Pons (tissue), 1 donor: Measurements from ENCODE around the gene NXNL2.

Source experiments
- DNase-seq: peaks from one replicate; pipeline ENCODE4 v3.0.0-alpha.2; 2016; ENCODE audit warnings: low spot score

The NXNL2 gene

GRCh38 chr9:88531920-88532698 lies 2.9 kb upstream of the NXNL2 start:
- DNase-seq, result no peak

DNA sequence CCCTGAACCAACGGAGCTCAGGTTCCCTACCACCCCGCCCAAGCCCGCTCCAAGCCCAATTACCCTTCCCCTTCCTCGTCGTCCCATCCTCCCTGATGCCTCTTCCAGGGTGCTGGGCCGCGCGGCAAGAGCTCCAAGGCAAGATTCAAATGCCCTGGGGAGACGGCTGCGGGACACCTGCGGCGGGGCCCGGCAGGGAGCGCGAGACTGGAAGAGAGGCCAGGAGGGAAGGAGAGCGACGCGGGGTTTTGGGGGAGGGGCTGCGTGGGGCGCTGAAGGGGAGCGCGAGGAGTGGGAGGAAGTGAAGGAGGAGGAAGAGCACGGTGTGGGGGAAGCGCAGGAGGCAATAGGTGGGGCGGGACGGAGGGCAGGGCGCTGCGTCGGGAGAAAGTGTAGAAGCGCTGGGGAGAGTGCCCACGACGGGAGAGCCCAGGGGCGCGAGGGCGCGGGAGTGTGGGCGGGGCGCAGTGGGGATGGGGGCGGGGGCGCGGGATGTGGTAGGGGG lies 975 bp upstream of the NXNL2 start:
- no peak for DNase-seq

- DNase-seq, result no peak
Observed at GRCh38 chr9:88535226-88536022, 446 bp downstream of the NXNL2 start.

- no peak for DNase-seq
Observed at GRCh38 chr9:88536023-88536324, 996 bp downstream of the NXNL2 start.

DNA sequence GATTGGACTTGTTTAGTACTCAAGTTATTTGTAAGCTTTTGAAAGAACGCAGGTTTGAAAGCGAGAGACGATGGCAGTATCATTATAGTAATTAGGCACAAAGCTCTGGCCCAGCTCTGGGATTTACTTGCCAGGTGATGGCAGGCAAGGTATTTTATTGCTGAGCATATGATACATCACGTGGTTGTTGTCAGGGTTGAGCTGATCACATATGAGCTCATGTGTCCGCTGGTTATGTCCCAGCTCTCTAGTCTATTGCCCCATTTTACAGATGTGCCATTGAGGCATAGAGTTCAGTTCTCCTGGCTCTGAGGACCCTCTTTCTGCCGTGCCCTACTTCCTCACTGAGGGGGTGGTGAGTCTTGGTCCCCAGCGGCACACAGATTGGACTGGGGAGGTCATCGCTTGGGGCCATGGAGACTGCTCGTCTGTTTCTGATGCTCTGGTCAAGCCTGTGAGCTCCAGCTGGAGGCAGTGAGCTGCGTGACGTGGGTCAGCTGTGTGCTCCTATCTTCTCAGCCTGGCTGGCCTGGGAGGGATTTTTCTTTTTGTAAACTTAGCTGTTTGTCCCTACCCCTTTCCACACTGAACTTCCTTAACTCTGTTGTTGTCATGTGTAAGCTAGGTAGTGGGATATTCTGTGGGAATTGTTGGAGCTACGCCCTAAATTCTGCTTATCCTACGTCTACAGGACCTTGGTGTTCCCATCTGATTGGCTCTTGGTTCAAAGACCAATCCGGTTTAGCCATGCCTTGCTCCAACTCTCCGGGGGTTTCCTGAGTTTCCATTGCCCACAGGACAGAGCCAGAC lies 2.2 kb downstream of the NXNL2 start:
- DNase-seq, result no peak

GRCh38 chr9:88537761-88538091 lies 2.7 kb downstream of the NXNL2 start:
- DNase-seq, result peak; percentile 80

DNA sequence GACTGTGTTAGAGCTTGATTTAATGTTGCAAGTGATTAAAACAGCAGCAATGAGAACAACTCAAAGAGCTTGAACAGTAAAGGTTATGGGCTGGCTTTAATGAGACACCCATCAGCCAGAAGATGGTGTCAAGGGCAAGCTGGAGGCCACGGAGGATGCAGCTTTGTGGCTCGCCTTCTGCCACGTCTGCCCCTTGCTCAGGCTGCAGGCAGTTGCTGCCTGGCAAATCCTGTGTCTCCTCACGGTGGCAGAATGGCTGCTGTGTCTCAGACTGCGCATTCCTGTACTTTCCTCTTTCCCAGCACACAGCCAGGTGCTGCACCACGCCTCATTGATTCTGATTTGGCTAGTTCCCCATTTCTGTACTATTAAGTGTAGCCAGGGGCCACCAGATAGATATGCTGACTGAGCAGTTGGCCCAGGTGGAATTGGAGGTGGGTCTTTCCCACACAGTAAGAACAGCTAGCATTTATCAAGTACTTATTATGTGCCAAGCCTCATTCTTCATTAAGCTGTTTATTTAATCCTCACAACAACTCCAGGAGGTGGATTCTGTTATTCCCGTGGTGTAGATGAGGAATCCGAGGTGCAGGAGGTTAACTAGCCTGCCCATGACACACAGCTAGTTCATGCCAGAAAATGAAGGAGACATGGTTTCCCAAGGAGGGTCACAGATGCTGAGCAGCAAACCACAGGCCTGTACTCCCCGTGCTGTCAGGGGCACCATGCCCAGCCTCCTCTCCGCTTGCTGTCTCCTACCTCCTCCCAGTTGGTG lies 3.5 kb downstream of the NXNL2 start:
- no peak for DNase-seq

DNA sequence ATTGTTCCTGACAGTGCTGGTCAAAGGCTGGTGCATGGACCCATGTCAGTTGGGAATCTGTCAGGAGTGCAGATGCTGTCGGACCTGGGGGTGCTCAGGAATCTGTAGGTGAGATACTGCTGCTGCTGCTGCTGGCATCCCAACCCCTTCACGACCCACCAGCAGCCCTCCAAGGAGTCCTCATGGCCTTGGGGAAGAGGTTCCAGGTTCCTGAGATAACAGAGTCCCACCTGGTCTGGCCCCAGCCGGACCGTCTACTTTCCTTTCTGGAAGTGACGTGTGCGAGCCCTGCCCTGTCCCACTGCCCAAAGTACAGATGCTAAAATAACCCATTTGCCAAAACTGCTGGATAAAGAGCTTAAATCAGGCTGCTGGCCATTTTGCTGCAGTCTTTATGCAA lies 4.3 kb downstream of the NXNL2 start:
- no peak for DNase-seq

DNA sequence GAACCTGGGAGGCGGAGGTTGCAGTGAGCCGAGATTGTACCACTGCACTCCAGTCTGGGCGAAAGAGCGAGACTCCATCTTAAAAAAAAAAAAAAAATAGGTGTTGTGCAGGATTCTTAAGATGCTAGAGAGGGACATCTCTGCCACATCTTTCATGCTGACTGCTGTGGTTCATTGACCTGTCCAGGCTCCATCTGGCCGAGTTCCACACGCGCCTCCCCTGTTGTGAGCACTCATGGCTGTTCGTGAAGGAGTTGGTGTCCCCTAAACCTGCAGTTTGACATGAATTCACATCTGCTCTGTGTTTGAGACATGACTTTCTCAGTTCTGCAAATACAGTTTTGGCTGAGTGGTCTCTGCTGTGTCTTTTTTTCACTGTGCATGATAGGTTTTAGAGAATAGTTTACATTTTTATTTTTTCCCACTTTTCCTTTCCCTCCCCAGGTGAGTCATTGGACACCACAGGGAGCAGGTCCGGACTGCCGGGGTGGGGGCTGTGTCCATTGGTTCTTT lies 5.3 kb downstream of the NXNL2 start:
- no peak for DNase-seq

GRCh38 chr9:88544245-88544644 lies 9.3 kb downstream of the NXNL2 start:
- no peak for DNase-seq

DNA sequence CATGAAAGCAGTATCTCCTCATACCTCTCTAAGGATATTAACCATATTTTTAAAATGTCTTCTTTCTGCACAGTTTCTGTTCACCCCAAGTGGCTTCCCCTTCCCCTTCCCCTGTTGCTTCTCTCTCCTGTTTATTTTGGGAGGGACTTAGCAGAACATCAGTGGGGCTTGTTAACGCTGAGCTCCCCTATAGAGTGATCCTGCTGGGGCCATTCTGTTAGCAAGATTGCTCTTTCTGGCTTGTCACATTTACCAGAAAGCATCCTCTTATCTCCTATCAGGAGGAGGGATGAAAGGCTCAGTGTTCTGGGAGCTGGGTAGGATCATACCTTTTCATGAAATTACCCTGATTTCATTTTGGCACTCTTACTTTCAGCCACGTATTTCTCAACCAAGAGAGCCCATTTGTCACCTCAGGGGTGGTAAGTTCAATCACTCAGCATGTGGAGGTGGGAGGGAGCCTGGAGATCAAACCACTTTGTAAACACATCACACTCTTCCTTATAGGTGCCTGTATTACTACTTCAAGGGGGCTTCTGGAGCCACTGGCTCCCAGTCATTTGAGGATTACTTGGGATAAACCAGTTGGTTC lies 16.7 kb downstream of the NXNL2 start:
- no peak for DNase-seq

DNA sequence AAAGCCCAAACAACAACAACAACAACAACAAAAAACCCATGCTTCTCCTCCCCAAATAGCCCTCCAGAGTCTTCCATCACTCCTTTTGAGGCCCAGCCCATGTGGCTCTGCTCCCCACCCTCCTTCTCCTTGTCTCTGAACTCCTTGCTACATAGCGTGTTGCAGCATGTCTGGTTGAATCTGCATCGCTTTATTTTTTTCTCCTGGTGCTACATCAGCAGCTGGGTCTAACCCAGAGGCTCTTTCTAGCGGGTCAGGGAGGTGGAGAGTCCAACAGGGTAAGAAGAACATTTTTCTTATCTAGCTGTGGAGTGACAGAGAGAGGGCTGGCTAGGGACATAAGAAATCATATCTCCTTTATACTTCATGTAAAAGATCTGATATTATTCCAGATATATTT lies 18.4 kb downstream of the NXNL2 start:
- DNase-seq, result no peak

DNA sequence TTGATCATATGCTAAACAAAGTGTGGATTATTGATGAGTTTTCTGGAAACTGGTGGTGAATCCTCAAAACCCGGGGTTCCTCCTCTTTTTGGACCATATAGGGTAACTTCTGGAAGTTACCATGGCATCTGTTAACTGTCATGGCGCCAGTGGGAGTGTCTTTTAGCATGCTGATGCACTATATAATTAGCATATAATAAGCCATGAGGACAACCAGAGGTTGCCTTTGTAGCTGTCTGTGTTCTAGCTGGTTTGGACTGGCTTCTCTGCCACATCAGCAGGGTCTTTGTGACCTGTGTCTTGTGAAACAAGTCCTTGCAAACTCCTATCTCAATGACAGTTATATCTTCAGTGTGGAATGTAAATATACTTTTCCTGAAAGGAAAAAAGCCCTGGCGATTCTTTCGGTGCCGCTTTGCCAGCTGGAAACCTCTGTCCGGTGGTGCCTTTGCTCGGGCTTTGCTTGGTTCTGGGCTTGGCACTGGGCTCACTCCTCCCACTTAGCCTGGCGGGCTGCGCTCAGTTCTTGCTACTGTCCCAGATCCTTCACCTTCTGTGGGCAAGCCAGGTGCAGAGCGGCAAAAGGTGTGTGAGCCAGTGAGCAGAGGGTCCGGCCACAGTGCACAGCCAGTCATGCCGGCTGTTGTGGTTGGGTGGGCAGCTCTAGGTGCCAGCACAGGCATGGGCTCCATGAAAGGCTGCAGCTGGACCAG lies 20.4 kb downstream of the NXNL2 start:
- no peak for DNase-seq

DNA sequence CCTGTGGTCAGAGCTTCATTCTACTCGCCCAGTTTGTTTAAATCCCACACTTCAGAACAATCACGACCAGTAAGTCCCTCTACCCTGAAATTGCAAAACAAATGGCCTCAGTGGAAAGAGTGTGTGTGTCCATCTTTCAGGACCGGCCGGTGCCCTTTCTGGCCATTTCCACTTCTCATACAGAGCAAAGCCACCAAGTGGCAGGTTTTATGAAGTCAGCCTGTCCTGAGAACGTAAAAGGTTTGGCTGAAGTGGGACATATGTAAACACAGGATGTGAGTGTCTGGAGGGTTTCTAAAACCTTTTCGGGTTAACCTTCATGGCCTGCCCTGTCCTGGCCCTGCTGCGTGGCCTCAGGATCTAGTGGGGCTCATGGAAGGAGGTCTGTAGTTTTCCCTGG lies 24.7 kb downstream of the NXNL2 start:
- DNase-seq, result no peak

DNA sequence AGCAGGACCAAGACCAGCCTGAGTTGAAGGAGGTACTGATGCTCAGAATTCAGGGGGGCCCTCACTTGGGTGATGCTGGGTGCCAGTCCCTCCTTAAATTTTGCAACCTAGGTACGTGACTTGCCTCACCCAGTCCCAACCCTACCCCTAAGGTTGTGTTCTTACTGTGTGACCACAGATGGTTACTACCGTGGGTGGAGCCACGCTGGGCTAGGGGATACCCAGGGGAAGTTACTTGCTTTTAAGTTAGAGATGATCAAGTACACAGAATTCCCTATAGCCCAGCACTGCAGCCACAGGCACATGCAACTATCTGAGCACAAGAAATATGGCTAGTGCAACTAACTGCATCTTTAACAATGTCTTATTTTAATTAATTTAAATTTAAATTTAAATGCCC lies 32.9 kb downstream of the NXNL2 start:
- DNase-seq, result no peak

- DNase-seq, result no peak
Observed at GRCh38 chr9:88571419-88571818, 36.4 kb downstream of the NXNL2 start.

DNA sequence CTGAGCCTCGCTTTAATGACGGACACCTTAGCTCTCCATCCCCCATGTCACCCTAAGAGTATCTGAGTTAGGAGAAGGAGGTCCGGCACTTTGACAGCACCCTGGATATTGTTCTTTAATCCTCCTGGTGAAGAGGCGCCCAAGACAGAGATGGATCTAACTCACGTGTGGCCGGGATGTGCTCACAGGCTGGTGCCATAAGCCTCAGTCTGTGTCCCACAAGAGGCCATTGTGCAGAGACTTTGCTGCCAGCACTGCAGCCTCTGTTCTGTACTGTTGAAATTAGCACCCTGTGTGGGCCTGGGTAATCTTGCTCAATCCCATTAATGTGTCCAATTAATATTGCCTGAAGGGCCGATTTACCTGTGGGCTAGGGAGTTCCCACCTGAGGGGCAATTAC lies 37.7 kb downstream of the NXNL2 start:
- peak; percentile 52 for DNase-seq

DNA sequence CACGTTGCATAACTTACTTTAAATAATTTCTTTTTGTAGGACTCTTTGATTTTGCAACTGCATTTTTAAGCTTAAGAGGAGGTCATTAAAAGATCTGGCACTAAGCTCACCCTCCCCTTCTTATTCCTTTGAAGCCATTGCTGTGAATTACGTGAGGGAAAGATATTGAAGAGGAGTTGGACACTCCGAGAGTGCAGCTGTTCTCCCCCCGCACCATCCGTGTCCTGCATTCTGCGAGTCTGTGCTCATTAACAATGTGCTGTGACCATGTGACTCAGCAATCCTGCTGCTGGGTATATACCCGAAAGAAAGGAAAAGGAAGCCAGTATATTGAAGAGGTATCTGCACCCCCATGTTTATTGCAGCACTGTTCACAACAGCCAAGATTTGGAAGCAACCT lies 40.0 kb downstream of the NXNL2 start:
- DNase-seq, result peak; percentile 34

DNA sequence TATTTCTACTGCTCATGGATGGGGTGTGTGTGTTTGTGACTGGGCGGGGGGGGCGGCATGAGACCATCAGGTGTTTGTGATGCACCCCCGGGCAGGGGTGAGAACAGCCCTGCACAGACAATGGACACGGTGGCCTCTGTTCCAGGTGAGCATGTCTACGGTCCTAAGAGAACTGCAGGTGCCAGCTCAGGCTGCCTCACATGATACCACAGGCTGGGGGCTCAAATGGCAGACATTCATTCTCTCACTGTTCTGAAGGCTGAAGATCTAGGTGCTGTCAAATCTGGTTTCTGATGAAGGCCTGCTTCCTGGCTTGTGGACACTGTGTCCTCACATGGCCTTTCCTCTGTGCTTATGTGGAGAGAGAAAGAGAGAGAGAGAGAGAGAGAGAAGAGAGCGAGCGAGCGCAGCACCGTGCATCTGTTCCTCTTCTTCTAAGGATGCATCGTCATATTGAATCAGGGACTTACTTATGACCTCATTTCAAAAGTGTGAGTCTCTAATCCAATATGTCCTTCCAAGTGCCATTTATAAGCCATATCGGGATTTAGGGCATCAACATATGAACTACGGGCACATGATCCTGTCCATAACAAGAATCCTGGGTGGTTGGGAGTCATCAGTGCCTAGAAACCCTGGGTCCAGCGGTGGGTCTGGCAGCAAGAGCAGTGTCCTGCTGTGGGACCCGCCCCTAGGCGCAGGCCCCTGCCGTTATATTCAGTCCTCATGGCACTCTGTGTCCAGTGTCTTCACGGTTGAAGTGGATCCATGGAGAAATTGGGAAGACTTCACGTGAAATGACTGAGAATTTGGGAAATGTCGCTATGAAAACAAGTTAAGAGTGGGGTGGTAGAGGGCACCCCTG lies 42.5 kb downstream of the NXNL2 start:
- DNase-seq, result no peak
